HEK293 (cell line): ENCODE measurements around the gene NOL9.

Source experiments
- CTCF ChIA-PET: fragments of 350-600 bp; formaldehyde crosslinking; extraction: SDS; loops from one replicate; lab custom pipeline; 2021; ENCODE audit warnings: antibody characterized with exemption; lab: Yijun Ruan, JAX
- POLR2A ChIA-PET: fragments of 300-600 bp; formaldehyde crosslinking; extraction: SDS; loops from one replicate; lab custom pipeline; 2020; ENCODE audit warnings: antibody characterized with exemption, inconsistent platforms; lab: Yijun Ruan, JAX
- H3K27ac ChIP-seq: fragments of 200-500 bp; sonication (Bioruptor generic); 2 replicates; pipeline ENCODE4 v1.5.1; 2014; ENCODE audit warnings: low read depth, low read length, control low read depth, inconsistent platforms; ENCODE audit errors: extremely low read depth
- H3K36me3 ChIP-seq, 2 experiments: fragments of 200-500 bp in 1 of 2; sonication (Bioruptor generic) in 1 of 2; 1 replicate in 1 of 2; 2 replicates in 1 of 2; pipeline ENCODE4 v1.5.1; 2014 to 2017; ENCODE audit warnings: inconsistent platforms in 2 of 2, low read length in 2 of 2; ENCODE audit not compliant: control insufficient read depth in 2 of 2, insufficient read depth in 1 of 2
- H3K4me1 ChIP-seq: fragments of 200-500 bp; sonication (Bioruptor generic); 2 replicates; pipeline ENCODE4 v1.5.1; 2014; ENCODE audit warnings: mild to moderate bottlenecking, low read length, inconsistent platforms; ENCODE audit not compliant: control insufficient read depth, insufficient read depth
- H3K4me3 ChIP-seq: 2 replicates; pipeline ENCODE4 v1.5.1; 2011; ENCODE audit warnings: low read depth, mild to moderate bottlenecking, control low read depth, low read length, moderate library complexity
- H3K9me3 ChIP-seq: fragments of 200-500 bp; sonication (Bioruptor generic); 2 replicates; pipeline ENCODE4 v1.5.1; 2014; ENCODE audit warnings: low read depth, low read length, inconsistent platforms; ENCODE audit not compliant: control insufficient read depth, insufficient read depth
- BCL11A ChIP-seq: fragments of 450-650 bp; formaldehyde crosslinking; IDR thresholded peaks from 2 replicates; pipeline ENCODE4 v1.5.1; 2016; ENCODE audit warnings: low read depth, missing biosample characterization, missing genetic modification characterization
- EGR2 ChIP-seq: fragments of 450-650 bp; formaldehyde crosslinking; IDR thresholded peaks from 2 replicates; pipeline ENCODE4 v1.5.1; 2016; ENCODE audit warnings: low read depth, missing biosample characterization, missing genetic modification characterization
- GLI2 ChIP-seq: fragments of 450-650 bp; formaldehyde crosslinking; IDR thresholded peaks from 2 replicates; pipeline ENCODE4; 2017; ENCODE audit warnings: missing biosample characterization, missing genetic modification characterization, low read depth, borderline replicate concordance
- PRDM10 ChIP-seq: fragments of 450-650 bp; formaldehyde crosslinking; IDR thresholded peaks from 2 replicates; pipeline ENCODE4 v1.5.1; 2016; ENCODE audit warnings: missing biosample characterization, missing genetic modification characterization
- PRDM4 ChIP-seq: fragments of 450-650 bp; formaldehyde crosslinking; IDR thresholded peaks from 2 replicates; pipeline ENCODE4 v1.5.1; 2017; ENCODE audit warnings: missing biosample characterization, missing genetic modification characterization
- RBAK ChIP-seq: fragments of 450-650 bp; formaldehyde crosslinking; IDR thresholded peaks from 2 replicates; pipeline ENCODE4 v1.5.1; 2016; ENCODE audit warnings: missing biosample characterization, missing genetic modification characterization
- REPIN1 ChIP-seq: fragments of 450-650 bp; formaldehyde crosslinking; IDR thresholded peaks from 2 replicates; pipeline ENCODE4 v1.5.1; 2017; ENCODE audit warnings: missing biosample characterization, missing genetic modification characterization, low read depth
- YY1 ChIP-seq: fragments of 450-650 bp; formaldehyde crosslinking; IDR thresholded peaks from 2 replicates; pipeline ENCODE4 v1.5.1; 2018; ENCODE audit warnings: missing biosample characterization, missing genetic modification characterization
- ZBTB26 ChIP-seq: fragments of 450-650 bp; formaldehyde crosslinking; optimal IDR thresholded peaks from 2 replicates; pipeline ENCODE3; 2016; ENCODE audit warnings: missing biosample characterization, mild to moderate bottlenecking, missing genetic modification characterization
- ZNF112 ChIP-seq: fragments of 450-650 bp; formaldehyde crosslinking; IDR thresholded peaks from 2 replicates; pipeline ENCODE4 v1.5.0; 2017; ENCODE audit warnings: missing biosample characterization, missing genetic modification characterization
- ZNF155 ChIP-seq: fragments of 450-650 bp; formaldehyde crosslinking; IDR thresholded peaks from 2 replicates; pipeline ENCODE4 v1.5.1; 2016; ENCODE audit warnings: missing biosample characterization, missing genetic modification characterization
- ZNF18 ChIP-seq: fragments of 450-650 bp; formaldehyde crosslinking; IDR thresholded peaks from 2 replicates; pipeline ENCODE4 v1.5.1; 2016; ENCODE audit warnings: missing biosample characterization, missing genetic modification characterization
- ZNF184 ChIP-seq: fragments of 450-650 bp; IDR thresholded peaks from 2 replicates; pipeline ENCODE4 v1.5.1; 2018; ENCODE audit warnings: missing biosample characterization, mild to moderate bottlenecking, missing genetic modification characterization
- ZNF214 ChIP-seq: fragments of 450-650 bp; formaldehyde crosslinking; IDR thresholded peaks from 2 replicates; pipeline ENCODE4 v1.5.1; 2017; ENCODE audit warnings: missing biosample characterization, mild to moderate bottlenecking, missing genetic modification characterization, borderline replicate concordance
- ZNF280C ChIP-seq: fragments of 450-650 bp; formaldehyde crosslinking; IDR thresholded peaks from 2 replicates; pipeline ENCODE4 v1.5.1; 2016; ENCODE audit warnings: missing biosample characterization, missing genetic modification characterization
- ZNF324 ChIP-seq: fragments of 450-650 bp; formaldehyde crosslinking; IDR thresholded peaks from 2 replicates; pipeline ENCODE4 v1.5.1; 2016; ENCODE audit warnings: missing biosample characterization, missing genetic modification characterization
- ZNF571 ChIP-seq: fragments of 450-650 bp; formaldehyde crosslinking; IDR thresholded peaks from 2 replicates; pipeline ENCODE4 v1.5.0; 2017; ENCODE audit warnings: missing biosample characterization, missing genetic modification characterization
- ZNF623 ChIP-seq: fragments of 450-650 bp; formaldehyde crosslinking; IDR thresholded peaks from 2 replicates; pipeline ENCODE4 v1.5.1; 2016; ENCODE audit warnings: missing biosample characterization, missing genetic modification characterization
- ZNF658 ChIP-seq: fragments of 450-650 bp; formaldehyde crosslinking; IDR thresholded peaks from 2 replicates; pipeline ENCODE4; 2016; ENCODE audit warnings: missing biosample characterization, missing genetic modification characterization
- ZNF792 ChIP-seq: fragments of 450-650 bp; formaldehyde crosslinking; IDR thresholded peaks from 2 replicates; pipeline ENCODE4 v1.5.1; 2016; ENCODE audit warnings: missing biosample characterization, missing genetic modification characterization

NOL9 gene

GRCh38 chr1:6513320-6513801 lies 41.0 kb downstream of the NOL9 start:
- CTCF ChIA-PET, result interaction anchor here (0.6 to 3.5 kb wide), 3 partner anchors 11 to 81 kb away, joined by 3 to 27 read pairs (median 3); no protein-coding TSS in a partner anchor
- no peaks in the 10 kb centered on the region for H3K36me3 ChIP-seq

More at GRCh38 chr1:6513320-6513801, 41.0 kb downstream of the NOL9 start:
- no peak for TF ChIP-seq YY1 (tag by site-specific recombination)
- no peak for TF ChIP-seq ZNF571 (tag by site-specific recombination)
- no peak for TF ChIP-seq ZNF214
- no peak for TF ChIP-seq ZBTB26
- no peak for TF ChIP-seq ZNF18
- TF ChIP-seq ZNF658 (tag by site-specific recombination), result no peak
- TF ChIP-seq ZNF112 (tag by site-specific recombination), result no peak
- no peak for TF ChIP-seq ZNF792 (tag by site-specific recombination)
- no peak for TF ChIP-seq BCL11A (tag by site-specific recombination)
- no peak for TF ChIP-seq RBAK (tag by site-specific recombination)
- no peak for TF ChIP-seq EGR2 (tag by site-specific recombination)
- no peak for TF ChIP-seq ZNF324
- no peak for TF ChIP-seq REPIN1
- TF ChIP-seq ZNF280C (tag by site-specific recombination), result no peak
- TF ChIP-seq ZNF623, result no peak
- TF ChIP-seq ZNF184 (tag by site-specific recombination), result no peak
- no peak for TF ChIP-seq GLI2 (tag by site-specific recombination)
- TF ChIP-seq PRDM10 (tag by site-specific recombination), result no peak
- no peak for TF ChIP-seq ZNF155 (tag by site-specific recombination)
- TF ChIP-seq PRDM4 (tag by site-specific recombination), result no peak
- Histone ChIP-seq H3K4me3 (no peak overlapping the region), H3K9me3 (no peaks in the 10 kb centered on the region), H3K27ac (no peak overlapping the region), H3K4me1 (no peaks in the 10 kb centered on the region)
- POLR2A ChIA-PET, result interaction anchor here (0.6 to 0.7 kb wide), 2 partner anchors 22 to 320 kb away, joined by 3 to 5 read pairs; no protein-coding TSS in a partner anchor
